SK-N-SH treated with all-trans-retinoic acid at 6 μM for 48 hours (cell line): ENCODE results near the gene ARID3B.

Experiments used
- ATAC-seq: fragments of 200-7000 bp; cut with Tn5 transposase; 3 replicates; pipeline ENCODE4 v1.9.1; 2020; ENCODE audit warnings: mild to moderate bottlenecking, moderate library complexity
- ARNTL ChIP-seq: fragments of 450-650 bp; formaldehyde crosslinking; IDR thresholded peaks from 2 replicates; pipeline ENCODE4 v1.5.0; 2020; ENCODE audit warnings: low read depth, mild to moderate bottlenecking, moderate library complexity, borderline replicate concordance
- BACH2 ChIP-seq: fragments of 250-450 bp; sonication (Bioruptor Pico); IDR thresholded peaks from 2 replicates; pipeline ENCODE4 v1.9.0; 2021; ENCODE audit warnings: mild to moderate bottlenecking, borderline replicate concordance
- ESRRG ChIP-seq: fragments of 250-450 bp; sonication (Bioruptor Pico); IDR thresholded peaks from 2 replicates; pipeline ENCODE4 v1.6.1; 2021; ENCODE audit warnings: mild to moderate bottlenecking
- GLIS3 ChIP-seq: fragments of 250-450 bp; sonication (Bioruptor Pico); IDR thresholded peaks from 2 replicates; pipeline ENCODE4 v1.5.0; 2020; ENCODE audit warnings: mild to moderate bottlenecking, moderate library complexity
- ISL1 ChIP-seq: fragments of 250-450 bp; sonication (Bioruptor Pico); IDR thresholded peaks from 2 replicates; pipeline ENCODE4 v2.1.2; 2022; ENCODE audit warnings: mild to moderate bottlenecking, moderate library complexity
- OSR1 ChIP-seq: fragments of 250-450 bp; sonication (Bioruptor Pico); IDR thresholded peaks from 2 replicates; pipeline ENCODE4 v1.8.0; 2022; ENCODE audit warnings: moderate library complexity, mild to moderate bottlenecking, inconsistent platforms
- PPARA ChIP-seq: fragments of 250-450 bp; sonication (Bioruptor Pico); IDR thresholded peaks from 2 replicates; pipeline ENCODE4 v1.5.0; 2020; ENCODE audit warnings: mild to moderate bottlenecking, borderline replicate concordance
- RARB ChIP-seq: fragments of 250-450 bp; sonication (Bioruptor Pico); IDR thresholded peaks from 2 replicates; pipeline ENCODE4 v1.8.0; 2021; ENCODE audit warnings: mild to moderate bottlenecking, moderate library complexity
- TCF4 ChIP-seq: fragments of 250-450 bp; sonication (Bioruptor Pico); IDR thresholded peaks from 2 replicates; pipeline ENCODE4 v1.8.0; 2021; ENCODE audit warnings: mild to moderate bottlenecking, moderate library complexity, borderline replicate concordance
- TOX ChIP-seq: fragments of 250-450 bp; sonication (Bioruptor Pico); IDR thresholded peaks from 2 replicates; pipeline ENCODE4 v1.8.0; 2021; ENCODE audit warnings: mild to moderate bottlenecking, moderate library complexity, borderline replicate concordance
- ZC3H10 ChIP-seq: fragments of 250-450 bp; sonication (Bioruptor Pico); IDR thresholded peaks from 2 replicates; pipeline ENCODE4 v1.5.1; 2021; ENCODE audit warnings: mild to moderate bottlenecking, moderate library complexity
- ZFP3 ChIP-seq: fragments of 250-450 bp; sonication (Bioruptor Pico); IDR thresholded peaks from 2 replicates; pipeline ENCODE4 v1.5.0; 2020; ENCODE audit warnings: mild to moderate bottlenecking, moderate library complexity
- ZFP30 ChIP-seq: fragments of 450-650 bp; formaldehyde crosslinking; IDR thresholded peaks from 2 replicates; pipeline ENCODE4 v1.5.0; 2022; ENCODE audit warnings: mild to moderate bottlenecking, moderate library complexity
- ZNF565 ChIP-seq: fragments of 450-650 bp; formaldehyde crosslinking; conservative IDR thresholded peaks from 2 replicates; pipeline ENCODE4 v1.5.0; 2020; ENCODE audit warnings: low read depth, mild to moderate bottlenecking, moderate library complexity
- ZNF70 ChIP-seq: fragments of 450-650 bp; formaldehyde crosslinking; IDR thresholded peaks from 2 replicates; pipeline ENCODE4 v1.5.0; 2020; ENCODE audit warnings: mild to moderate bottlenecking, moderate library complexity
- ZNF8 ChIP-seq: fragments of 450-650 bp; formaldehyde crosslinking; IDR thresholded peaks from 2 replicates; pipeline ENCODE4 v1.5.0; 2020; ENCODE audit warnings: mild to moderate bottlenecking, moderate library complexity
- TF ChIP-seq, protein P1 (sequence below): fragments of 250-450 bp; sonication (Bioruptor Pico); IDR thresholded peaks from 2 replicates; pipeline ENCODE4 v1.5.1; 2021; ENCODE audit warnings: mild to moderate bottlenecking, moderate library complexity
- TF ChIP-seq, protein P2 (sequence below): fragments of 250-450 bp; sonication (Bioruptor Pico); IDR thresholded peaks from 2 replicates; pipeline ENCODE4 v1.5.0; 2020; ENCODE audit warnings: mild to moderate bottlenecking, moderate library complexity
- TF ChIP-seq, protein P3 (sequence below): fragments of 250-450 bp; sonication (Bioruptor Pico); IDR thresholded peaks from 2 replicates; pipeline ENCODE4 v1.5.1; 2020; ENCODE audit warnings: low read depth, mild to moderate bottlenecking, moderate library complexity
- TF ChIP-seq, protein P4 (sequence below): fragments of 250-450 bp; sonication (Bioruptor Pico); IDR thresholded peaks from 2 replicates; pipeline ENCODE4 v1.8.0; 2021; ENCODE audit warnings: low read depth, mild to moderate bottlenecking, moderate library complexity, borderline replicate concordance
- TF ChIP-seq, protein P5 (sequence below): fragments of 250-450 bp; sonication (Bioruptor Pico); IDR thresholded peaks from 2 replicates; pipeline ENCODE4 v1.8.0; 2020; ENCODE audit warnings: mild to moderate bottlenecking, moderate library complexity, borderline replicate concordance

Gene ARID3B

DNA sequence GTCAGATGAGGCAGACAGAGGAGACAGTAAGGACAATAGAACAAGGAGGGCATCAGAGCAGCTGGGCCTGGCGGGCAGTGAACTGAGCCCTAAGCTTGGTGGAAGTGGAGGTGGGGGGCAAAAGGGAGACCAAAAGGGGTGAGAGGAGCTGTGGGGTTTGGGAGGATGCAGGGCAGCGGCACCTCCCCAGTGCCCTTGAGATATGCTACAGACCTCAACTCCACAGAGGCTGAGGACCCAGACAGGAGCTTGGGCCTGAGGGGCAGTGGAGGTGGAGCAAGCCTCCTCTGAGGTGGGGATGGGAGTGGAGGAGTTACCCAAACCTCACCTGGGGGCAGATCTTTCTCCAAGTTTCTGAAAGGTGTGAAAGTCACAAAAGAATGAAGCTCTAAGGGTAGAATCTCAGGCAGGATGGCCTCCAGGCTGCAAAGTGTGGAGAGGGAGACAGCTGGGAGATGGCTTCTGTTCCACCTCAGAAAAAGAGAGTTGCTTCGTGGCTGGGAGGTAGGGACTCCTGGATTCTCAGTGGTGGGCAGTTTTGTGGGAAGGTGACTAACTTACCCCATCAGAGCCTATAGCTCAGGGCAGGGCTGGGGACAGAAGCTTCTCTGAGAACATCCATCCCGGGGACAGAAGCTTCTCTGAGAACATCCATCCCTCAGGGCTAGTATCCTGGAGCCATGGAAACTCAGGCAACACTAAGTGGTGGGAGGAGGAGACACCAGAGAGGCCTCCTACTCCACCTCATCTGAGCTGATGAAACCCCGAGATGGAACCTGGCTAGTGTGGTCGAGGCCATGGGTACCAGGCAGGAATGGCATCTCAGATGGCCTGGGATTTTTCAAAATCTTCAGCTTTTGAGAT is 72.3 kb downstream of the ARID3B start:
- ATAC-seq, result no peak
- TF ChIP-seq TOX (no peak), ZNF70 (CRISPR knock-in tag) (no peak), ARNTL (CRISPR knock-in tag) (no peak), ZC3H10 (CRISPR knock-in tag) (no peak), ZNF8 (no peak), ZFP30 (CRISPR knock-in tag) (no peak), ZFP3 (CRISPR knock-in tag) (no peak), TCF4 (CRISPR knock-in tag) (no peak), ESRRG (CRISPR knock-in tag) (no peak), RARB (CRISPR knock-in tag) (no peak), OSR1 (CRISPR knock-in tag) (no peak), GLIS3 (CRISPR knock-in tag) (no peak), ISL1 (CRISPR knock-in tag) (no peak)
- TF ChIP-seq, protein P1, sequence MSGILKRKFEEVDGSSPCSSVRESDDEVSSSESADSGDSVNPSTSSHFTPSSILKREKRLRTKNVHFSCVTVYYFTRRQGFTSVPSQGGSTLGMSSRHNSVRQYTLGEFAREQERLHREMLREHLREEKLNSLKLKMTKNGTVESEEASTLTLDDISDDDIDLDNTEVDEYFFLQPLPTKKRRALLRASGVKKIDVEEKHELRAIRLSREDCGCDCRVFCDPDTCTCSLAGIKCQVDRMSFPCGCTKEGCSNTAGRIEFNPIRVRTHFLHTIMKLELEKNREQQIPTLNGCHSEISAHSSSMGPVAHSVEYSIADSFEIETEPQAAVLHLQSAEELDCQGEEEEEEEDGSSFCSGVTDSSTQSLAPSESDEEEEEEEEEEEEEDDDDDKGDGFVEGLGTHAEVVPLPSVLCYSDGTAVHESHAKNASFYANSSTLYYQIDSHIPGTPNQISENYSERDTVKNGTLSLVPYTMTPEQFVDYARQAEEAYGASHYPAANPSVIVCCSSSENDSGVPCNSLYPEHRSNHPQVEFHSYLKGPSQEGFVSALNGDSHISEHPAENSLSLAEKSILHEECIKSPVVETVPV (CRISPR knock-in tag), result no peak
- TF ChIP-seq, protein P2, sequence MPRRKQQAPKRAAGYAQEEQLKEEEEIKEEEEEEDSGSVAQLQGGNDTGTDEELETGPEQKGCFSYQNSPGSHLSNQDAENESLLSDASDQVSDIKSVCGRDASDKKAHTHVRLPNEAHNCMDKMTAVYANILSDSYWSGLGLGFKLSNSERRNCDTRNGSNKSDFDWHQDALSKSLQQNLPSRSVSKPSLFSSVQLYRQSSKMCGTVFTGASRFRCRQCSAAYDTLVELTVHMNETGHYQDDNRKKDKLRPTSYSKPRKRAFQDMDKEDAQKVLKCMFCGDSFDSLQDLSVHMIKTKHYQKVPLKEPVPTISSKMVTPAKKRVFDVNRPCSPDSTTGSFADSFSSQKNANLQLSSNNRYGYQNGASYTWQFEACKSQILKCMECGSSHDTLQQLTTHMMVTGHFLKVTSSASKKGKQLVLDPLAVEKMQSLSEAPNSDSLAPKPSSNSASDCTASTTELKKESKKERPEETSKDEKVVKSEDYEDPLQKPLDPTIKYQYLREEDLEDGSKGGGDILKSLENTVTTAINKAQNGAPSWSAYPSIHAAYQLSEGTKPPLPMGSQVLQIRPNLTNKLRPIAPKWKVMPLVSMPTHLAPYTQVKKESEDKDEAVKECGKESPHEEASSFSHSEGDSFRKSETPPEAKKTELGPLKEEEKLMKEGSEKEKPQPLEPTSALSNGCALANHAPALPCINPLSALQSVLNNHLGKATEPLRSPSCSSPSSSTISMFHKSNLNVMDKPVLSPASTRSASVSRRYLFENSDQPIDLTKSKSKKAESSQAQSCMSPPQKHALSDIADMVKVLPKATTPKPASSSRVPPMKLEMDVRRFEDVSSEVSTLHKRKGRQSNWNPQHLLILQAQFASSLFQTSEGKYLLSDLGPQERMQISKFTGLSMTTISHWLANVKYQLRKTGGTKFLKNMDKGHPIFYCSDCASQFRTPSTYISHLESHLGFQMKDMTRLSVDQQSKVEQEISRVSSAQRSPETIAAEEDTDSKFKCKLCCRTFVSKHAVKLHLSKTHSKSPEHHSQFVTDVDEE (CRISPR knock-in tag), result no peak
- TF ChIP-seq, protein P3, sequence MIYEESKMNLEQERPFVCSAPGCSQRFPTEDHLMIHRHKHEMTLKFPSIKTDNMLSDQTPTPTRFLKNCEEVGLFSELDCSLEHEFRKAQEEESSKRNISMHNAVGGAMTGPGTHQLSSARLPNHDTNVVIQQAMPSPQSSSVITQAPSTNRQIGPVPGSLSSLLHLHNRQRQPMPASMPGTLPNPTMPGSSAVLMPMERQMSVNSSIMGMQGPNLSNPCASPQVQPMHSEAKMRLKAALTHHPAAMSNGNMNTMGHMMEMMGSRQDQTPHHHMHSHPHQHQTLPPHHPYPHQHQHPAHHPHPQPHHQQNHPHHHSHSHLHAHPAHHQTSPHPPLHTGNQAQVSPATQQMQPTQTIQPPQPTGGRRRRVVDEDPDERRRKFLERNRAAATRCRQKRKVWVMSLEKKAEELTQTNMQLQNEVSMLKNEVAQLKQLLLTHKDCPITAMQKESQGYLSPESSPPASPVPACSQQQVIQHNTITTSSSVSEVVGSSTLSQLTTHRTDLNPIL (CRISPR knock-in tag), result no peak
- TF ChIP-seq, protein P4, sequence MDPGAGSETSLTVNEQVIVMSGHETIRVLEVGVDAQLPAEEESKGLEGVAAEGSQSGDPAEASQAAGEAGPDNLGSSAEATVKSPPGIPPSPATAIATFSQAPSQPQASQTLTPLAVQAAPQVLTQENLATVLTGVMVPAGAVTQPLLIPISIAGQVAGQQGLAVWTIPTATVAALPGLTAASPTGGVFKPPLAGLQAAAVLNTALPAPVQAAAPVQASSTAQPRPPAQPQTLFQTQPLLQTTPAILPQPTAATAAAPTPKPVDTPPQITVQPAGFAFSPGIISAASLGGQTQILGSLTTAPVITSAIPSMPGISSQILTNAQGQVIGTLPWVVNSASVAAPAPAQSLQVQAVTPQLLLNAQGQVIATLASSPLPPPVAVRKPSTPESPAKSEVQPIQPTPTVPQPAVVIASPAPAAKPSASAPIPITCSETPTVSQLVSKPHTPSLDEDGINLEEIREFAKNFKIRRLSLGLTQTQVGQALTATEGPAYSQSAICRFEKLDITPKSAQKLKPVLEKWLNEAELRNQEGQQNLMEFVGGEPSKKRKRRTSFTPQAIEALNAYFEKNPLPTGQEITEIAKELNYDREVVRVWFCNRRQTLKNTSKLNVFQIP (CRISPR knock-in tag), result no peak
- TF ChIP-seq, protein P5, sequence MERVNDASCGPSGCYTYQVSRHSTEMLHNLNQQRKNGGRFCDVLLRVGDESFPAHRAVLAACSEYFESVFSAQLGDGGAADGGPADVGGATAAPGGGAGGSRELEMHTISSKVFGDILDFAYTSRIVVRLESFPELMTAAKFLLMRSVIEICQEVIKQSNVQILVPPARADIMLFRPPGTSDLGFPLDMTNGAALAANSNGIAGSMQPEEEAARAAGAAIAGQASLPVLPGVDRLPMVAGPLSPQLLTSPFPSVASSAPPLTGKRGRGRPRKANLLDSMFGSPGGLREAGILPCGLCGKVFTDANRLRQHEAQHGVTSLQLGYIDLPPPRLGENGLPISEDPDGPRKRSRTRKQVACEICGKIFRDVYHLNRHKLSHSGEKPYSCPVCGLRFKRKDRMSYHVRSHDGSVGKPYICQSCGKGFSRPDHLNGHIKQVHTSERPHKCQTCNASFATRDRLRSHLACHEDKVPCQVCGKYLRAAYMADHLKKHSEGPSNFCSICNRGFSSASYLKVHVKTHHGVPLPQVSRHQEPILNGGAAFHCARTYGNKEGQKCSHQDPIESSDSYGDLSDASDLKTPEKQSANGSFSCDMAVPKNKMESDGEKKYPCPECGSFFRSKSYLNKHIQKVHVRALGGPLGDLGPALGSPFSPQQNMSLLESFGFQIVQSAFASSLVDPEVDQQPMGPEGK (CRISPR knock-in tag), result no peak
- TF ChIP-seq, all 23 proteins: peak for 0

DNA sequence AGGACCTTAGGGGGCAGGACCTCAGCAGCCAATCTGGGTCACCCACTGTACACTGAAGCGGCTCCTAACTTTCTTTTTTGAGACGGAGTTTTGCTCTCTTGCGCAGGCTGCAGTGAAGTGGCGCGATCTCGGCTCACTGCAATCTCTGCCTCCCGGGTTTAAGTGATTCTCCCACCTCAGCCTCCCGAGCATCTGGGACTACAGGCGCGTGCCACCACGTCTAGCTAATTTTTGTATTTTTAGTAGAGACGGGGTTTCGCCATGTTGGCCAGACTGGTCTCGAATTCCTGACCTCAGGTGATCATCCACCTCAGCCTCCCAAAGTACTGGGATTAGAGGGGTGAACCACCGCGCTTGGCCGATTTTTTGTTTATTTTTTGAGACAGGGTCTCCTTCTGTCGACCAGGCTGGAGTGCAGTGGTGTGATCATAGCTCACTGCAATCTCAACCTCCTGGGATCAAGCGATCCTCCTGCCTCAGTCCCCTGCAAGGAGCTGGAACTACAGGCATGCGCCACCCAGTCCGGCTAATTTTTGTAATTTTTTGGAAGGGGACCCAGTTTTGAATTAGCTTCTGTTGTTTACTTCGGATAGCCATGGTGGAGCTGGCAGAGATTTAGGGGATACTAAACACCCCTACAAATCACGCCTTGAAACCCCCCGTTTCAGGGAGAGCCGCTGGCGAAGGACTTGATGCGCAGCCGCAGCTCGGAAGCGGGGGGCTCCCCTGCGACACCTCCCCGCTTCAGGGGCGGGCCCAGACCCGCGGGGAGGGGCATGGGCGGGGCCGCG is 73.1 kb downstream of the ARID3B start:
- TF ChIP-seq, protein P4 (CRISPR knock-in tag), result no peak
- no peak for TF ChIP-seq PPARA
- TF ChIP-seq ZNF565 (CRISPR knock-in tag), result no peak
- TF ChIP-seq GLIS3 (CRISPR knock-in tag), result no peak
- TF ChIP-seq ARNTL (CRISPR knock-in tag), result no peak
- TF ChIP-seq, protein P3 (CRISPR knock-in tag), result no peak
- no peak for TF ChIP-seq ZNF70 (CRISPR knock-in tag)
- no peak for TF ChIP-seq ZC3H10 (CRISPR knock-in tag)
- no peak for TF ChIP-seq BACH2
- TF ChIP-seq ZFP30 (CRISPR knock-in tag), result no peak
- TF ChIP-seq, protein P2 (CRISPR knock-in tag), result no peak
- TF ChIP-seq TOX, result no peak
- no peak for ATAC-seq
